Measurements from ENCODE around the gene SH3GL1. TPM values are rescaled to one million over a fixed set of nuclear protein-coding genes. Genes with fewer than 3 reads are reported as not detected.

The SH3GL1 gene
- total RNA-seq, 1 donor from 2014 or later = 95.3 TPM

GRCh38 chr19:4359627-4360000, 40.7 kb downstream of the SH3GL1 start:
- H3K27me3 Mint-ChIP-seq (ENCODE audit: low read depth) = peaks cover 8% of the 10 kb centered on the region
- no peak for TF ChIP-seq CTCF (conservative IDR thresholded peaks at IDR 0.05)
- no peak for DNase-seq (ENCODE audit: low read depth, low spot score)
- H3K27ac Mint-ChIP-seq (ENCODE audit: unreplicated experiment) = no peak overlapping the region
- no peaks in the 10 kb centered on the region for H3K9me3 Mint-ChIP-seq
- no peak overlapping the region for H3K4me3 Mint-ChIP-seq
- H3K4me1 Mint-ChIP-seq = peaks cover 5% of the 10 kb centered on the region
- peaks cover 2% of the 10 kb centered on the region for H3K36me3 Mint-ChIP-seq (ENCODE audit: low read depth)

- DNase-seq (ENCODE audit: low read depth, low spot score) = no peak
- Mint-ChIP-seq H3K9me3 (no peaks in the 10 kb centered on the region), H3K27ac (ENCODE audit: unreplicated experiment) (peak overlapping the region; percentile 19), H3K27me3 (ENCODE audit: low read depth) (peaks cover 8% of the 10 kb centered on the region), H3K36me3 (ENCODE audit: low read depth) (peaks cover 2% of the 10 kb centered on the region), H3K4me3 (peak overlapping the region; percentile 44), H3K4me1 (peaks cover 5% of the 10 kb centered on the region)
- no peak for TF ChIP-seq CTCF (conservative IDR thresholded peaks at IDR 0.05)
Observed at GRCh38 chr19:4358709-4359626, 41.4 kb downstream of the SH3GL1 start.

GRCh38 chr19:4357921-4358326, 42.4 kb downstream of the SH3GL1 start:
- no peak for TF ChIP-seq CTCF (conservative IDR thresholded peaks at IDR 0.05)
- Mint-ChIP-seq H3K27me3 (ENCODE audit: low read depth) (peaks cover 8% of the 10 kb centered on the region), H3K4me1 (peaks cover 5% of the 10 kb centered on the region), H3K9me3 (no peaks in the 10 kb centered on the region), H3K4me3 (no peak overlapping the region), H3K27ac (ENCODE audit: unreplicated experiment) (no peak overlapping the region), H3K36me3 (ENCODE audit: low read depth) (peaks cover 2% of the 10 kb centered on the region)
- DNase-seq (ENCODE audit: low read depth, low spot score) = no peak

GRCh38 chr19:4357095-4357797, 43.1 kb downstream of the SH3GL1 start:
- no peak overlapping the region for H3K4me3 Mint-ChIP-seq
- H3K27me3 Mint-ChIP-seq (ENCODE audit: low read depth) = peaks cover 8% of the 10 kb centered on the region
- H3K4me1 Mint-ChIP-seq = peaks cover 5% of the 10 kb centered on the region
- H3K27ac Mint-ChIP-seq (ENCODE audit: unreplicated experiment) = no peak overlapping the region
- no peaks in the 10 kb centered on the region for H3K9me3 Mint-ChIP-seq
- peaks cover 2% of the 10 kb centered on the region for H3K36me3 Mint-ChIP-seq (ENCODE audit: low read depth)
- DNase-seq (ENCODE audit: low read depth, low spot score) = no peak
- no peak for TF ChIP-seq CTCF (conservative IDR thresholded peaks at IDR 0.05)

GRCh38 chr19:4354897-4355296, 45.5 kb downstream of the SH3GL1 start:
- no peak for DNase-seq (ENCODE audit: low read depth, low spot score)
- H3K27ac Mint-ChIP-seq (ENCODE audit: unreplicated experiment) = no peak overlapping the region
- H3K36me3 Mint-ChIP-seq (ENCODE audit: low read depth) = no peaks in the 10 kb centered on the region

More at GRCh38 chr19:4354897-4355296, 45.5 kb downstream of the SH3GL1 start:
- H3K4me1 Mint-ChIP-seq = no peaks in the 10 kb centered on the region
- H3K27me3 Mint-ChIP-seq (ENCODE audit: low read depth) = no peaks in the 10 kb centered on the region
- H3K9me3 Mint-ChIP-seq = no peaks in the 10 kb centered on the region
- no peak overlapping the region for H3K4me3 Mint-ChIP-seq
- no peak for TF ChIP-seq CTCF (conservative IDR thresholded peaks at IDR 0.05)
